Measurements from ENCODE around the gene EFCAB11. TPM values are rescaled to one million over a fixed set of nuclear protein-coding genes. Genes with fewer than 3 reads are reported as not detected.

The EFCAB11 gene
- total and polyA plus RNA-seq, 2 experiments from 2014 or later, result 7.2 to 10.8 TPM

DNA sequence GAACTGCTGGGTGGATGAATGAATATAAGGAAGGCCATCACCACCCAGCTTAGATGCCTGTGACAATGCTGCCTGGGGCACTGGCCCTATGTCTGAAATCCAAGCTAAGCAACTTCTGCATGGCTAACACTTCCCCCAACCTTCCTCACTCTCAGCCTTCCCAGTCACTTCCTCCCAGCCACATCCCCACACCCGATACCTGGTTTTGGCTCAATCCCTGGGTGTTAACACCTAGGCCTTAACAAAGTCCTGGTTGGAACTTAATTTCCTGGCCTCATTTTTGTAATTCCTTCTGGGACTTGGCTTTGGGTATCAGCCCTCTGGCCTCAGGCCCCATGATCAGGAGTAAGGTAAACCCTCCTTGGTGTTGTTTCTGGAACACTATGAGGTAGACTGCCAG lies 110.0 kb downstream of the EFCAB11 start:
- Histone ChIP-seq H3K4me2 (no peak overlapping the region), H3K79me2 (no peaks in the 10 kb centered on the region), H4K20me1 (ENCODE audit: insufficient read depth, poor library complexity, severe bottlenecking) (no peaks in the 10 kb centered on the region), H2AFZ (no peak overlapping the region), H3K4me1 (ENCODE audit: insufficient read depth) (peaks cover 12% of the 10 kb centered on the region), H3K9me2 (replicated peaks; ENCODE audit: insufficient read depth) (no peaks in the 10 kb centered on the region), H3K9me3 (ENCODE audit: low read depth) (no peaks in the 10 kb centered on the region), H3K36me3 (replicated peaks; ENCODE audit: insufficient read depth, low read depth) (no peaks in the 10 kb centered on the region), H3K4me3 (no peak overlapping the region), H3K27me3 (no peaks in the 10 kb centered on the region), H3K27ac (peak overlapping the region; percentile 91)
- TF ChIP-seq EZH2 (IDR thresholded peaks at IDR 0.05; ENCODE audit: borderline replicate concordance) (no peak), EZH2phosphoT487 (IDR thresholded peaks at IDR 0.05; ENCODE audit: low read depth, severe bottlenecking, unreplicated experiment) (no peak)
- TF ChIP-seq, protein P1, sequence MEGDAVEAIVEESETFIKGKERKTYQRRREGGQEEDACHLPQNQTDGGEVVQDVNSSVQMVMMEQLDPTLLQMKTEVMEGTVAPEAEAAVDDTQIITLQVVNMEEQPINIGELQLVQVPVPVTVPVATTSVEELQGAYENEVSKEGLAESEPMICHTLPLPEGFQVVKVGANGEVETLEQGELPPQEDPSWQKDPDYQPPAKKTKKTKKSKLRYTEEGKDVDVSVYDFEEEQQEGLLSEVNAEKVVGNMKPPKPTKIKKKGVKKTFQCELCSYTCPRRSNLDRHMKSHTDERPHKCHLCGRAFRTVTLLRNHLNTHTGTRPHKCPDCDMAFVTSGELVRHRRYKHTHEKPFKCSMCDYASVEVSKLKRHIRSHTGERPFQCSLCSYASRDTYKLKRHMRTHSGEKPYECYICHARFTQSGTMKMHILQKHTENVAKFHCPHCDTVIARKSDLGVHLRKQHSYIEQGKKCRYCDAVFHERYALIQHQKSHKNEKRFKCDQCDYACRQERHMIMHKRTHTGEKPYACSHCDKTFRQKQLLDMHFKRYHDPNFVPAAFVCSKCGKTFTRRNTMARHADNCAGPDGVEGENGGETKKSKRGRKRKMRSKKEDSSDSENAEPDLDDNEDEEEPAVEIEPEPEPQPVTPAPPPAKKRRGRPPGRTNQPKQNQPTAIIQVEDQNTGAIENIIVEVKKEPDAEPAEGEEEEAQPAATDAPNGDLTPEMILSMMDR (IDR thresholded peaks at IDR 0.05; ENCODE audit: poor library complexity), result no peak
- DNase-seq (ENCODE audit: low spot score), result no peak
- 100% methylated on average over 1 of the region's 1 CpG for WGBS (ENCODE audit: low lambda C conversion rate, missing lambda C conversion rate)

DNA sequence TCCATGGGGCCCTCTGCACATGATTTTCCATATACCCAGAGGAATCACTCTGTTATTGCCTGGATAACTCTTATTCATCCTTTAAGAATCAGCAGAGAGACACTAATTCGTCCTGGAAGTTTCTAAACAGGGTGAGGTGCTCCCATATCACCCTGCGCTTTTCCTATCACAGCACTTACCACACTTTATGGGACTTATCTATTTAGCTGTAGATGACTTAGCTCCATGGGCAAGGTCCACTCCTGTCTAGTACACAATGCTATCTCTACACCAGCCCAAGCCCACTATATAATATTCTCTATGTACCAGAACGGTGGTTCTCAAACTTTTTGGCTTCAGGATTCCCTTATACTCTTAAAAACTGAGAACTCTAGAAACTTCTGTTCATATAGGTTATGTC lies 111.7 kb downstream of the EFCAB11 start:
- peak; percentile 60 for DNase-seq (ENCODE audit: low spot score)
- peak overlapping the region; percentile 61 for H3K4me2 ChIP-seq
- no peaks in the 10 kb centered on the region for H3K36me3 ChIP-seq (replicated peaks; ENCODE audit: insufficient read depth, low read depth)
- no peaks in the 10 kb centered on the region for H3K79me2 ChIP-seq
- no peaks in the 10 kb centered on the region for H4K20me1 ChIP-seq (ENCODE audit: insufficient read depth, poor library complexity, severe bottlenecking)
- no peak overlapping the region for H2AFZ ChIP-seq
- H3K9me3 ChIP-seq (ENCODE audit: low read depth), result no peaks in the 10 kb centered on the region
- H3K4me3 ChIP-seq, result no peak overlapping the region
- H3K4me1 ChIP-seq (ENCODE audit: insufficient read depth), result peaks cover 12% of the 10 kb centered on the region
- TF ChIP-seq EZH2phosphoT487 (IDR thresholded peaks at IDR 0.05; ENCODE audit: low read depth, severe bottlenecking, unreplicated experiment), result no peak
- TF ChIP-seq, protein P1 (IDR thresholded peaks at IDR 0.05; ENCODE audit: poor library complexity), result no peak
- TF ChIP-seq EZH2 (IDR thresholded peaks at IDR 0.05; ENCODE audit: borderline replicate concordance), result no peak
- no peaks in the 10 kb centered on the region for H3K27me3 ChIP-seq
- peak overlapping the region; percentile 83 for H3K27ac ChIP-seq
- no peaks in the 10 kb centered on the region for H3K9me2 ChIP-seq (replicated peaks; ENCODE audit: insufficient read depth)
- 68% methylated on average over 3 of the region's 3 CpGs for WGBS (ENCODE audit: low lambda C conversion rate, missing lambda C conversion rate)

DNA sequence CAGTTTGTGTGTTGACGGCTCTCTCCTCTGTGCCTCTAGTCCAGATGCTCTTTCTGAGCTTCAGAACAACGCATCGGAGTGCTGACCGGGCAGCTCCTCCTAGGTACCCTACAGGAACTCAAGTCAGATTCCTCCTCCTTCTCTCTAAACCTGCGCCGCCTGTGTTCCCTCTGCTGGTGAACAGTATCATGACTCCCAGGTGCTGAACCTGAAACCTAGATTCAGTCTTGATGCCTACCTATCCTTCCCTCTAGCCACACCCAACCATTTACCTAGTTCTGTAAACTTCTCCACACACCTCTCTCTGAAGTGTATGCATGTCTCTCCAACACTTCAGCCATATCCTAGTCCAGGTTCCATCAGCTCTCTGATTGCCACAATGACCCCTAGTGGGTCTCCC lies 112.7 kb downstream of the EFCAB11 start:
- no peak for TF ChIP-seq EZH2phosphoT487 (IDR thresholded peaks at IDR 0.05; ENCODE audit: low read depth, severe bottlenecking, unreplicated experiment)
- TF ChIP-seq, protein P1 (IDR thresholded peaks at IDR 0.05; ENCODE audit: poor library complexity), result peak; percentile 15
- TF ChIP-seq EZH2 (IDR thresholded peaks at IDR 0.05; ENCODE audit: borderline replicate concordance), result no peak

More for the DNA sequence above, 112.7 kb downstream of the EFCAB11 start:
- DNase-seq (ENCODE audit: low spot score), result peak; percentile 16
- 93% methylated on average over 6 of the region's 6 CpGs for whole genome bisulfite sequencing (ENCODE audit: low lambda C conversion rate, missing lambda C conversion rate)
- H2AFZ ChIP-seq, result no peak overlapping the region
- H3K9me2 ChIP-seq (replicated peaks; ENCODE audit: insufficient read depth), result no peaks in the 10 kb centered on the region
- H3K27me3 ChIP-seq, result no peaks in the 10 kb centered on the region
- no peaks in the 10 kb centered on the region for H4K20me1 ChIP-seq (ENCODE audit: insufficient read depth, poor library complexity, severe bottlenecking)
- no peak overlapping the region for H3K4me3 ChIP-seq
- H3K27ac ChIP-seq, result peak overlapping the region; percentile 83
- H3K4me2 ChIP-seq, result no peak overlapping the region
- H3K9me3 ChIP-seq (ENCODE audit: low read depth), result no peaks in the 10 kb centered on the region
- H3K36me3 ChIP-seq (replicated peaks; ENCODE audit: insufficient read depth, low read depth), result no peaks in the 10 kb centered on the region
- peaks cover 12% of the 10 kb centered on the region for H3K4me1 ChIP-seq (ENCODE audit: insufficient read depth)
- H3K79me2 ChIP-seq, result no peaks in the 10 kb centered on the region

Data from hepatocyte (in vitro differentiated cells).